ENCODE measurements around the gene CDR2.
A peak's percentile ranks its signal among the peaks of the same experiment; 100 is the strongest.

CDR2 gene

GRCh38 chr16:22297871-22298733 lies 76.3 kb downstream of the CDR2 start:
- peak; percentile 73 for DNase-seq
- peak overlapping the region; percentile 98 for H3K4me3 ChIP-seq (ENCODE audit: low read depth, low read length)
- no peaks in the 10 kb centered on the region for H3K27me3 ChIP-seq (ENCODE audit: insufficient read depth, low read depth, severe bottlenecking)
- TF ChIP-seq, protein P1, sequence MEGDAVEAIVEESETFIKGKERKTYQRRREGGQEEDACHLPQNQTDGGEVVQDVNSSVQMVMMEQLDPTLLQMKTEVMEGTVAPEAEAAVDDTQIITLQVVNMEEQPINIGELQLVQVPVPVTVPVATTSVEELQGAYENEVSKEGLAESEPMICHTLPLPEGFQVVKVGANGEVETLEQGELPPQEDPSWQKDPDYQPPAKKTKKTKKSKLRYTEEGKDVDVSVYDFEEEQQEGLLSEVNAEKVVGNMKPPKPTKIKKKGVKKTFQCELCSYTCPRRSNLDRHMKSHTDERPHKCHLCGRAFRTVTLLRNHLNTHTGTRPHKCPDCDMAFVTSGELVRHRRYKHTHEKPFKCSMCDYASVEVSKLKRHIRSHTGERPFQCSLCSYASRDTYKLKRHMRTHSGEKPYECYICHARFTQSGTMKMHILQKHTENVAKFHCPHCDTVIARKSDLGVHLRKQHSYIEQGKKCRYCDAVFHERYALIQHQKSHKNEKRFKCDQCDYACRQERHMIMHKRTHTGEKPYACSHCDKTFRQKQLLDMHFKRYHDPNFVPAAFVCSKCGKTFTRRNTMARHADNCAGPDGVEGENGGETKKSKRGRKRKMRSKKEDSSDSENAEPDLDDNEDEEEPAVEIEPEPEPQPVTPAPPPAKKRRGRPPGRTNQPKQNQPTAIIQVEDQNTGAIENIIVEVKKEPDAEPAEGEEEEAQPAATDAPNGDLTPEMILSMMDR (IDR thresholded peaks at IDR 0.05; ENCODE audit: low read depth, low read length), result no peak
- H3K36me3 ChIP-seq, result peaks cover 39% of the 10 kb centered on the region
- H3K27ac ChIP-seq, result peak overlapping the region; percentile 90
- H3K9me3 ChIP-seq (ENCODE audit: severe bottlenecking), result no peaks in the 10 kb centered on the region

GRCh38 chr16:22297114-22297870 lies 77.1 kb downstream of the CDR2 start, which contains the start of gene POLR3E:
POLR3E (plus strand) TSS chr16:22297409; CDS start chr16:22302969, 5,560 bp downstream.
- peak; percentile 97 for DNase-seq
- TF ChIP-seq, protein P1 (IDR thresholded peaks at IDR 0.05; ENCODE audit: low read depth, low read length), result peak; percentile 83
- Histone ChIP-seq H3K4me3 (ENCODE audit: low read depth, low read length) (peak within 1 kb of the TSS; percentile 98), H3K27ac (peak within 1 kb of the TSS; percentile 90), H3K36me3 (peaks cover 33% of the 10 kb centered on the region), H3K27me3 (ENCODE audit: insufficient read depth, low read depth, severe bottlenecking) (no peaks in the 10 kb centered on the region), H3K9me3 (ENCODE audit: severe bottlenecking) (no peaks in the 10 kb centered on the region)

GRCh38 chr16:22296225-22297113 lies 78.0 kb downstream of the CDR2 start:
- Histone ChIP-seq H3K36me3 (peaks cover 29% of the 10 kb centered on the region), H3K4me3 (ENCODE audit: low read depth, low read length) (peak overlapping the region; percentile 98), H3K27ac (peak overlapping the region; percentile 64), H3K27me3 (ENCODE audit: insufficient read depth, low read depth, severe bottlenecking) (no peaks in the 10 kb centered on the region), H3K9me3 (ENCODE audit: severe bottlenecking) (no peaks in the 10 kb centered on the region)
- DNase-seq, result no peak
- TF ChIP-seq, protein P1 (IDR thresholded peaks at IDR 0.05; ENCODE audit: low read depth, low read length), result no peak
